Fibroblast of skin of right biceps (primary cell): ENCODE measurements around the gene RSRC1.
"Not testable (repeated sequence)": the region's sequence is repeated elsewhere in the genome, so short reads cannot be mapped to it uniquely, and the experiment has no call there.

Source experiments
- DNase-seq: peaks from one replicate; pipeline ENCODE4 v3.0.0-alpha.2; 2013

The RSRC1 gene

GRCh38 chr3:158134363-158134762 is 24.5 kb downstream of the RSRC1 start:
- DNase-seq: peak; percentile 11

- peak; percentile 7 for DNase-seq
Measured at GRCh38 chr3:158140396-158140795, 30.5 kb downstream of the RSRC1 start.

- no peak for DNase-seq
Measured at GRCh38 chr3:158148218-158148617, 38.3 kb downstream of the RSRC1 start.

- DNase-seq: peak; percentile 42
Measured at GRCh38 chr3:158152186-158152585, 42.3 kb downstream of the RSRC1 start.

GRCh38 chr3:158158969-158159368 is 49.1 kb downstream of the RSRC1 start:
- DNase-seq: no peak

GRCh38 chr3:158159714-158160113 is 49.8 kb downstream of the RSRC1 start:
- no peak for DNase-seq

- DNase-seq: peak; percentile 89
Measured at GRCh38 chr3:158160958-158161357, 51.1 kb downstream of the RSRC1 start.

GRCh38 chr3:158165141-158165655 is 55.3 kb downstream of the RSRC1 start:
- no peak for DNase-seq

- DNase-seq: peak; percentile 69
Measured at GRCh38 chr3:158165730-158166129, 55.8 kb downstream of the RSRC1 start.

- no peak for DNase-seq
Measured at GRCh38 chr3:158166223-158166622, 56.3 kb downstream of the RSRC1 start.

GRCh38 chr3:158167737-158168557 is 58.1 kb downstream of the RSRC1 start:
- peak; percentile 98 for DNase-seq

- DNase-seq: peak; percentile 33
Measured at GRCh38 chr3:158169091-158169491, 59.2 kb downstream of the RSRC1 start.

GRCh38 chr3:158181096-158181495 is 71.2 kb downstream of the RSRC1 start:
- DNase-seq: no peak

- DNase-seq: no peak
Measured at GRCh38 chr3:158185711-158186110, 75.8 kb downstream of the RSRC1 start.

- DNase-seq: no peak
Measured at GRCh38 chr3:158200955-158201354, 91.1 kb downstream of the RSRC1 start.

GRCh38 chr3:158205324-158205723 is 95.4 kb downstream of the RSRC1 start:
- DNase-seq: no peak

GRCh38 chr3:158205994-158206393 is 96.1 kb downstream of the RSRC1 start:
- DNase-seq: no peak

GRCh38 chr3:158210067-158210466 is 100.2 kb downstream of the RSRC1 start:
- no peak for DNase-seq

GRCh38 chr3:158213461-158213860 is 103.6 kb downstream of the RSRC1 start:
- DNase-seq: no peak

GRCh38 chr3:158217992-158218391 is 108.1 kb downstream of the RSRC1 start:
- no peak for DNase-seq

GRCh38 chr3:158220575-158220974 is 110.7 kb downstream of the RSRC1 start:
- no peak for DNase-seq

GRCh38 chr3:158221426-158221825 is 111.5 kb downstream of the RSRC1 start:
- no peak for DNase-seq

- no peak for DNase-seq
Measured at GRCh38 chr3:158226429-158226828, 116.5 kb downstream of the RSRC1 start.

- not testable (repeated sequence) for DNase-seq
Measured at GRCh38 chr3:158228942-158229341, 119.1 kb downstream of the RSRC1 start.

GRCh38 chr3:158233791-158234190 is 123.9 kb downstream of the RSRC1 start:
- no peak for DNase-seq
